ENCODE results near the gene SOCS3.

DNA sequence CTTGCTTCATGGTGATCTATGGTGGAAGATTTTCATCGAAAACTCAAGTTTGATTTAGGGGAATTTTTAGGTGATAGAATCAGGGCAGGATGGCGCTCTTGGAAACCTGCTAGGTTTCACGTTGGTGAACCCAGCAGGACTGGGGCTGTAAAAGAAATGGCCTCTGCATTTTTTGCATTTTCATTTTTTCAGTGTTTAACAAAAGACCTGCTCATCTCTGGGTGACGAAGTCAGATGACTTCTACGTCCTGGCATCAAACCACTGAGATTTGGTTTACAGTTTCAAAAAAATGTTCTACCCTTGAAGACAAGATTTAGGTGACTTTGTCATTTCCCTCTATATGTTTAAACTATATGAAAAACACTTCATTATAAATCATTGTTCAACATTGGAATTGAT lies 20.5 kb upstream of the SOCS3 start:
- TF ChIP-seq POLR2A (IDR thresholded peaks at IDR 0.05; ENCODE audit: low read length) (no peak), HMGXB4 (CRISPR knock-in tag; IDR thresholded peaks at IDR 0.05; ENCODE audit: borderline replicate concordance) (no peak), EHF (CRISPR knock-in tag; IDR thresholded peaks at IDR 0.05) (no peak), RNF2 (IDR thresholded peaks at IDR 0.05; ENCODE audit: borderline replicate concordance, low read depth) (no peak)
- TF ChIP-seq, protein P1, sequence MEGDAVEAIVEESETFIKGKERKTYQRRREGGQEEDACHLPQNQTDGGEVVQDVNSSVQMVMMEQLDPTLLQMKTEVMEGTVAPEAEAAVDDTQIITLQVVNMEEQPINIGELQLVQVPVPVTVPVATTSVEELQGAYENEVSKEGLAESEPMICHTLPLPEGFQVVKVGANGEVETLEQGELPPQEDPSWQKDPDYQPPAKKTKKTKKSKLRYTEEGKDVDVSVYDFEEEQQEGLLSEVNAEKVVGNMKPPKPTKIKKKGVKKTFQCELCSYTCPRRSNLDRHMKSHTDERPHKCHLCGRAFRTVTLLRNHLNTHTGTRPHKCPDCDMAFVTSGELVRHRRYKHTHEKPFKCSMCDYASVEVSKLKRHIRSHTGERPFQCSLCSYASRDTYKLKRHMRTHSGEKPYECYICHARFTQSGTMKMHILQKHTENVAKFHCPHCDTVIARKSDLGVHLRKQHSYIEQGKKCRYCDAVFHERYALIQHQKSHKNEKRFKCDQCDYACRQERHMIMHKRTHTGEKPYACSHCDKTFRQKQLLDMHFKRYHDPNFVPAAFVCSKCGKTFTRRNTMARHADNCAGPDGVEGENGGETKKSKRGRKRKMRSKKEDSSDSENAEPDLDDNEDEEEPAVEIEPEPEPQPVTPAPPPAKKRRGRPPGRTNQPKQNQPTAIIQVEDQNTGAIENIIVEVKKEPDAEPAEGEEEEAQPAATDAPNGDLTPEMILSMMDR (IDR thresholded peaks at IDR 0.05) = no peak

Data from A549 (cell line).